Ishikawa (cell line): ENCODE data around the gene SPDYC.
A peak's percentile ranks its signal among the peaks of the same experiment; 100 is the strongest.

ENCODE experiments used
- CEBPB ChIP-seq: IDR thresholded peaks from 2 replicates; pipeline ENCODE4 v1.6.1; 2012
- CREB1 ChIP-seq: IDR thresholded peaks from 2 replicates; pipeline ENCODE4 v1.6.1; 2012; ENCODE audit warnings: low read depth
- EGR1 ChIP-seq: IDR thresholded peaks from 2 replicates; pipeline ENCODE4 v1.6.1; 2012
- EP300 ChIP-seq: IDR thresholded peaks from 2 replicates; pipeline ENCODE4 v1.6.1; 2012; ENCODE audit warnings: borderline replicate concordance
- FOXM1 ChIP-seq: IDR thresholded peaks from 2 replicates; pipeline ENCODE4 v1.6.1; 2012; ENCODE audit warnings: low read depth, borderline replicate concordance
- MAX ChIP-seq: IDR thresholded peaks from 2 replicates; pipeline ENCODE4 v1.6.1; 2012
- NFIC ChIP-seq: IDR thresholded peaks from 2 replicates; pipeline ENCODE4 v1.6.1; 2012
- RAD21 ChIP-seq: IDR thresholded peaks from 2 replicates; pipeline ENCODE4 v1.6.1; 2012; ENCODE audit warnings: low read depth
- REST ChIP-seq: IDR thresholded peaks from 2 replicates; pipeline ENCODE4 v1.6.1; 2012; ENCODE audit warnings: low read depth, mild to moderate bottlenecking
- TAF1 ChIP-seq: IDR thresholded peaks from 2 replicates; pipeline ENCODE4 v1.6.1; 2012; ENCODE audit warnings: low read depth, mild to moderate bottlenecking
- TCF12 ChIP-seq: IDR thresholded peaks from 2 replicates; pipeline ENCODE4 v1.6.1; 2012; ENCODE audit warnings: low read depth
- TEAD4 ChIP-seq: IDR thresholded peaks from 2 replicates; pipeline ENCODE4 v1.6.1; 2012
- USF1 ChIP-seq: IDR thresholded peaks from 2 replicates; pipeline ENCODE4 v1.6.1; 2012
- YY1 ChIP-seq: IDR thresholded peaks from 2 replicates; pipeline ENCODE4 v1.6.1; 2012; ENCODE audit warnings: low read depth
- ZBTB7A ChIP-seq: IDR thresholded peaks from 2 replicates; pipeline ENCODE4 v1.6.1; 2012; ENCODE audit warnings: low read depth

The SPDYC gene

GRCh38 chr11:65208785-65209710 lies 39.0 kb downstream of the SPDYC start:
- TF ChIP-seq TEAD4 (no peak), CEBPB (no peak), YY1 (no peak), ZBTB7A (no peak), MAX (no peak), FOXM1 (no peak), EP300 (no peak), CREB1 (no peak), TCF12 (no peak), NFIC (no peak), REST (no peak), RAD21 (no peak), EGR1 (no peak), TAF1 (no peak), USF1 (no peak)

- TF ChIP-seq CEBPB (no peak), TEAD4 (no peak), MAX (no peak), EGR1 (no peak), RAD21 (no peak), TAF1 (no peak), ZBTB7A (no peak), REST (no peak)
Observed at GRCh38 chr11:65209711-65210360, 39.8 kb downstream of the SPDYC start.

- TF ChIP-seq EGR1 (no peak), ZBTB7A (no peak), NFIC (0 out of 2 replicates have a peak, but pooled peaks have one; percentile 16)
Observed at GRCh38 chr11:65210361-65210731, 40.3 kb downstream of the SPDYC start.

GRCh38 chr11:65210748-65211147 lies 40.7 kb downstream of the SPDYC start:
- TF ChIP-seq TEAD4 (no peak), USF1 (no peak), CEBPB (no peak), RAD21 (no peak)

GRCh38 chr11:65211293-65212105 lies 41.5 kb downstream of the SPDYC start:
- TF ChIP-seq TEAD4 (no peak), USF1 (no peak)
